Measurements from ENCODE around the gene C4orf54. TPM values are rescaled to one million over a fixed set of nuclear protein-coding genes. Genes with fewer than 3 reads are reported as not detected.

Gene C4orf54
- total RNA-seq, 2 experiments from 2014 or later, result not detected

GRCh38 chr4:99645638-99646037 is 12.0 kb downstream of the C4orf54 start:
- H3K9me3 ChIP-seq (ENCODE audit: low read length), result no peaks in the 10 kb centered on the region
- H3K36me3 ChIP-seq (ENCODE audit: insufficient read depth, low read length), result no peaks in the 10 kb centered on the region
- DNase-seq (ENCODE audit: low spot score), result no peak
- CTCF ChIA-PET (ENCODE audit: unreplicated experiment), result no interaction called here
- TF ChIP-seq CTCF (conservative IDR thresholded peaks at IDR 0.05; ENCODE audit: low read length) (no peak), EZH2phosphoT487 (IDR thresholded peaks at IDR 0.05; ENCODE audit: borderline replicate concordance, low read depth, low read length) (no peak)
- no peaks in the 10 kb centered on the region for H4K20me1 ChIP-seq (ENCODE audit: insufficient read depth, low read length)
- no peak overlapping the region for H2AFZ ChIP-seq (ENCODE audit: low read length)
- no peak overlapping the region for H3K4me2 ChIP-seq (ENCODE audit: low read length)
- H3K4me1 ChIP-seq (ENCODE audit: insufficient read depth, low read length, poor library complexity, severe bottlenecking), result no peaks in the 10 kb centered on the region
- H3K27ac ChIP-seq (ENCODE audit: low read depth, low read length, poor library complexity, severe bottlenecking), result no peak overlapping the region
- no peaks in the 10 kb centered on the region for H3K79me2 ChIP-seq (ENCODE audit: insufficient read depth, low read depth, low read length)
- no TSS peak for BruUV-seq (replicated peaks)
- H3K4me3 ChIP-seq (ENCODE audit: low read depth, low read length, poor library complexity, severe bottlenecking), result no peak overlapping the region
- H3K9me2 ChIP-seq (ENCODE audit: insufficient read depth, low read length), result no peaks in the 10 kb centered on the region
- intact Hi-C loops (cut with micrococcal nuclease; ENCODE audit: unreplicated experiment), result no loop called here
- POLR2A ChIA-PET, result no interaction called here

- Histone ChIP-seq H3K36me3 (ENCODE audit: insufficient read depth, low read length) (no peaks in the 10 kb centered on the region), H4K20me1 (ENCODE audit: insufficient read depth, low read length) (no peaks in the 10 kb centered on the region), H3K4me2 (ENCODE audit: low read length) (no peak overlapping the region), H3K9me2 (ENCODE audit: insufficient read depth, low read length) (no peaks in the 10 kb centered on the region), H3K4me3 (ENCODE audit: low read depth, low read length, poor library complexity, severe bottlenecking) (no peak overlapping the region), H3K27ac (ENCODE audit: low read depth, low read length, poor library complexity, severe bottlenecking) (no peak overlapping the region), H3K4me1 (ENCODE audit: insufficient read depth, low read length, poor library complexity, severe bottlenecking) (no peaks in the 10 kb centered on the region), H3K79me2 (ENCODE audit: insufficient read depth, low read depth, low read length) (no peaks in the 10 kb centered on the region), H2AFZ (ENCODE audit: low read length) (no peak overlapping the region), H3K9me3 (ENCODE audit: low read length) (no peaks in the 10 kb centered on the region)
- no TSS peak for BruUV-seq (replicated peaks)
- intact Hi-C loops (cut with micrococcal nuclease; ENCODE audit: unreplicated experiment), result no loop called here
- ChIA-PET POLR2A (interaction anchor here (0.9 kb wide), 1 partner anchor 9 kb away, joined by 4 read pairs; no protein-coding TSS in a partner anchor), CTCF (ENCODE audit: unreplicated experiment) (no interaction called here)
- no peak for DNase-seq (ENCODE audit: low spot score)
- TF ChIP-seq EZH2phosphoT487 (IDR thresholded peaks at IDR 0.05; ENCODE audit: borderline replicate concordance, low read depth, low read length) (no peak), CTCF (conservative IDR thresholded peaks at IDR 0.05; ENCODE audit: low read length) (no peak)
Measured at GRCh38 chr4:99645036-99645435, 12.6 kb downstream of the C4orf54 start.

GRCh38 chr4:99644453-99644852 is 13.2 kb downstream of the C4orf54 start:
- Histone ChIP-seq H3K4me3 (ENCODE audit: low read depth, low read length, poor library complexity, severe bottlenecking) (no peak overlapping the region), H3K9me3 (ENCODE audit: low read length) (no peaks in the 10 kb centered on the region), H3K36me3 (ENCODE audit: insufficient read depth, low read length) (no peaks in the 10 kb centered on the region), H3K4me1 (ENCODE audit: insufficient read depth, low read length, poor library complexity, severe bottlenecking) (no peaks in the 10 kb centered on the region), H3K4me2 (ENCODE audit: low read length) (no peak overlapping the region), H3K79me2 (ENCODE audit: insufficient read depth, low read depth, low read length) (no peaks in the 10 kb centered on the region), H2AFZ (ENCODE audit: low read length) (no peak overlapping the region), H3K9me2 (ENCODE audit: insufficient read depth, low read length) (no peaks in the 10 kb centered on the region), H4K20me1 (ENCODE audit: insufficient read depth, low read length) (no peaks in the 10 kb centered on the region), H3K27ac (ENCODE audit: low read depth, low read length, poor library complexity, severe bottlenecking) (no peak overlapping the region)
- TF ChIP-seq EZH2phosphoT487 (IDR thresholded peaks at IDR 0.05; ENCODE audit: borderline replicate concordance, low read depth, low read length) (no peak), CTCF (conservative IDR thresholded peaks at IDR 0.05; ENCODE audit: low read length) (no peak)
- intact Hi-C loops (cut with micrococcal nuclease; ENCODE audit: unreplicated experiment), result no loop called here
- ChIA-PET POLR2A (interaction anchor here (0.9 kb wide), 1 partner anchor 8 kb away, joined by 4 read pairs; no protein-coding TSS in a partner anchor), CTCF (ENCODE audit: unreplicated experiment) (no interaction called here)
- BruUV-seq (replicated peaks), result no TSS peak
- DNase-seq (ENCODE audit: low spot score), result no peak

Data from OCI-LY7 (cell line).